ENCODE results near the gene MAN1B1.

Gene MAN1B1

GRCh38 chr9:137086531-137087408 is at the start of gene MAN1B1:
MAN1B1 (plus strand) TSS chr9:137086985; CDS start chr9:137087000, 15 bp downstream.
- peak; percentile 99 for DNase-seq

- no peak for DNase-seq
Observed at GRCh38 chr9:137037035-137037434, 49.8 kb upstream of the MAN1B1 start.

- DNase-seq, result no peak
Observed at GRCh38 chr9:137037483-137037882, 49.3 kb upstream of the MAN1B1 start.

- no peak for DNase-seq
Observed at GRCh38 chr9:137038916-137039315, 47.9 kb upstream of the MAN1B1 start.

GRCh38 chr9:137039611-137040366 is 47.0 kb upstream of the MAN1B1 start:
- DNase-seq, result no peak

GRCh38 chr9:137040568-137040967 is 46.2 kb upstream of the MAN1B1 start:
- DNase-seq, result no peak

GRCh38 chr9:137041124-137041523 is 45.7 kb upstream of the MAN1B1 start:
- no peak for DNase-seq

GRCh38 chr9:137042751-137043727 is 43.7 kb upstream of the MAN1B1 start:
- DNase-seq, result no peak

- DNase-seq, result no peak
Observed at GRCh38 chr9:137044037-137044436, 42.7 kb upstream of the MAN1B1 start.

GRCh38 chr9:137044502-137045177 is 42.1 kb upstream of the MAN1B1 start:
- peak; percentile 49 for DNase-seq

GRCh38 chr9:137045294-137046087 is 41.3 kb upstream of the MAN1B1 start:
- DNase-seq, result peak; percentile 41

GRCh38 chr9:137046088-137046787 is 40.5 kb upstream of the MAN1B1 start, which contains the start of gene NPDC1:
NPDC1 (minus strand) TSS chr9:137046177; CDS start chr9:137045989, 188 bp downstream.
- peak; percentile 77 for DNase-seq

GRCh38 chr9:137048655-137049543 is 37.9 kb upstream of the MAN1B1 start:
- DNase-seq, result no peak

- no peak for DNase-seq
Observed at GRCh38 chr9:137049544-137050449, 37.0 kb upstream of the MAN1B1 start.

GRCh38 chr9:137050570-137050969 is 36.2 kb upstream of the MAN1B1 start:
- no peak for DNase-seq

GRCh38 chr9:137051145-137051724 is 35.5 kb upstream of the MAN1B1 start:
- no peak for DNase-seq

GRCh38 chr9:137052293-137052692 is 34.5 kb upstream of the MAN1B1 start:
- no peak for DNase-seq

Measured in NCI-H2107 (cell line).